Measurements from ENCODE around the gene ACBD3.
"Not testable (repeated sequence)": the region's sequence is repeated elsewhere in the genome, so short reads cannot be mapped to it uniquely, and the experiment has no call there.

The ACBD3 gene

DNA sequence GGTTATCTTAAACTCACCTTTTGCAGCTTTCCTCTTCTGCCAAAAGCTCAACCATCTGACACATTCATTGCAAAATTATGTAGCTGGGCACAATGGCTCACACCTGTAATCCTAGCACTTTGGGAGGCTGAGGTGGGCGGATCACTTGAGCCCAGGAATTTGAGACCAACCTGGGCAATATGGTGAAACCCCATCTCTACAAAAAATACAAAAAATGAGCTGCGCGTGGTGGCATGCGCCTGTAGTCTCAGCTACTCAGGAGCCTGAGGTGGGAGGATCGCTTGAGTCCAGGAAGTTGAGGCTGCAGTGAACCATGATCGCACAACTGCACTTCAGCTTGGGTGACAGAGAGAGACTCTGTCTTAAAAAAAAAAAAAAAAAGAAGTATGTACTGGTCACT, 16.1 kb upstream of the ACBD3 start:
- not testable (repeated sequence) for DNase-seq (ENCODE audit: extremely low spot score, insufficient read length, low read depth); FAIRE-seq

DNA sequence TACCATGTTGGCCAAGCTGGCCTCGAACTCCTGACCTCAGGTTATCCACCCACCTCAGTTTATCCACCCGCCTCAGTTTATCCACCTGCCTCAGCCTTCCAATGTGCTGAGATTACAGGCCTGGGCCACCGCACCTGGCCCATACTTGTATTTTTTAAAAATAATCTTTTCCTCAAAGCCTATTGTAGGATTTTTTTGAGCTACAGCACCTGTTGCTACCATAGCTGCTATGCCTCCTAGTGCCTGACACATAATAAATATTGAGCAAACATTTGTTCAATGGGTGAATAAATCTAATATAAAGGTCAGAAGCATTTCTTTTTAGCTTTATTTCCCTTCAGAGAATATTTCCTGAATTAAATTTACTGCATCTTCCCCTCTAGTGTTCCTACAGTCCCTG, 15.7 kb upstream of the ACBD3 start:
- FAIRE-seq = no peak

DNA sequence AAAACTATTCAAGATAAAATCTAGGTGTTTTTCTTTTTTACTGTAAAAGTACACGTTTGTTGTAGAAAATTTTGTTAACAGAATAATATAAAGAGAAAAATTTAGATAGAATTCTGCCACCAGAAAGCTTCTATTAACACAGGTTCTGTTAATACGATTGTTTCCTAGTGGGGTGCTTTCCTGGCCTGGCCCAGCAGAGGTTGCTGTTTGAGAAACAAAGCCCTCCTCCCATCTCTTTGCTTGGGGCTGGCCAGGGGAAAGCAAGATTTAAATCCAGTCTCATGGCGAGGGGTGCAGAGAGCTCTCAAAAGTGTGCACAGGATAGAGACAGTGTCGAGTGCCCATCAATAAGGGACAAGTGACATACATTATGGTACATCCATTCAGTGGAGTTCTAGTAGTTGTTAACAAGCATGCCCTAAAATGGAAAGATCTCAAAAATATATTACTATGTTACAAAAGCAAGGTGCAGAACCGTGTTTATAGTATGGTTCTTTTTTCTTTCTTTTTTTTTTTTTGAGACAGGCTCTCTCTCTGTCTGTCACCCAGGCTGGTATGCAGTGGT, 14.6 kb upstream of the ACBD3 start:
- no peak for FAIRE-seq
- no peak for DNase-seq (ENCODE audit: extremely low spot score, insufficient read length, low read depth)

More for the DNA sequence above, 15.7 kb upstream of the ACBD3 start:
- no peak for DNase-seq (ENCODE audit: extremely low spot score, insufficient read length, low read depth)

DNA sequence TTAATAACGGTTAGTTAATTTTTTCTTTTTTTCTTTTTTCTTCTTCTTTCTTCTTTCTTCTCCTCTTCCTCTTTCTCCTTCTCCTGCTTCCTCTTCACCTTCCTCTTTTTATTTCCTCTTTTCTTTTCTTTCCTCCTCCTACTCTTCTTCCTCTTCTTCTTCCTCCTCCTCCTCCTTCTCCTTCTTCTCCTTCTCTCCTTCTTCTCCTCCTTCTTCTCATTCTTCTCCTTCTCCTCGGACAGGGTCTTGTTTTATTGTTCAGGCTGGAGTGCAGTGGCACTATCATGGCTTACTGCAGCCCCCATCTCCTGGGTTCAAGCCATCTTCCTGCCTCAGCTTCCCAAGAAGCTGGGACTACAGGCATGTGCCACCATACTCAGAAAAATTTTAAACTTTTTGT, 13.4 kb upstream of the ACBD3 start:
- FAIRE-seq (no peak), DNase-seq (ENCODE audit: extremely low spot score, insufficient read length, low read depth) (no peak)

DNA sequence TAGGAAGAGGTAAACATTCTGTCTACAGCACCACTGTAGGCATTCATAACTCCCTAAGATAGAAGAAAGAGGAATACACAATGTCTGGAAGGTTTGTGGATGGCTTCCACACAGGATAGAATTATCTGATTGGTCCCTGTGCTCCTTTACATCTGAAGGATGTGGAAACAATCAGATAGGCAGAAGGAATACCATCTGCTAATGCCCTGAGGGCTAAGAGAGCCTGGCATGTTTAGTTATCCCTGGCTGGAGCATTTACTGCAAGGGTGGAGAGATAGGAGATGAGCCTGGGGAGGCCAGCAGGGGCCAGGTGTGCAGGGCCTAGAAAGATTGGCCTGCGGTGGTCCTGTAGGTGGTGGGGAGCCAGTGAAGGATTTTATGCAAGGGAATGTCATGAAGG, 8.6 kb upstream of the ACBD3 start:
- FAIRE-seq (no peak), DNase-seq (ENCODE audit: extremely low spot score, insufficient read length, low read depth) (no peak)

DNA sequence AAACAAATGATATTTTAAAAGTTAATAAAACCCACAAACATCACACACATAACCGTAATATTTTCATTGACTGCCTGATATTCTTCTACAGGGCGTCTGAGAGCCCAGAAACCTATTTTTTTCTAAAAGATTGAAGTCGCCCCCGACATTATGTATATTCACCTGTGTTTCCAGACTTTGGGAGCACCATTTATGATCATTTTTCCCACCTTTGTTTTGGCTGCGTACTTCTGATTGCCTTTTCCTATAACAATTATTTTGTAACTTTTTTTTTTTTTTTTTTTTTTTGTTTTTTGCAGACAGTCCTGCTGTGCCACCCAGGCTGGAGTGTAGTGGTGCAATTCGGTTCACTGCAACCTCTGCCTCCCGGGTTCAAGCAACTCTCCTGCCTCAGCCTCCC, 839 bp upstream of the ACBD3 start:
- DNase-seq (ENCODE audit: extremely low spot score, insufficient read length, low read depth) = no peak
- no peak for FAIRE-seq

DNA sequence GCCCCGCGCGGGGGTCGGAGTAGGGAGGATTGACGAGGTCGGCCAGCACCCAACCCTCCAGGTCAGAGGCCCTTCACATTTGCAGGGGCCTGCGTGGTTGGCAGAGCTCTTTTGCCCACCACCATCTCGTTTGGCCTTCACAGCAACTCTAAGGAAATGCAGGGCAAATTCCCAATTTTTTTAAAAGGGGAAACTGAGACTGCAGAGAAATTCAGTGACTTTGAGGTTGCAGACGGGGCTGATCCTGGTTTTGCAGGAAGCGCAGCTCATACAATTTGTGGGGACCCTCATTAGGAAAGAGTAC, 430 bp upstream of the ACBD3 start:
- DNase-seq (ENCODE audit: extremely low spot score, insufficient read length, low read depth) = no peak
- FAIRE-seq = no peak

DNA sequence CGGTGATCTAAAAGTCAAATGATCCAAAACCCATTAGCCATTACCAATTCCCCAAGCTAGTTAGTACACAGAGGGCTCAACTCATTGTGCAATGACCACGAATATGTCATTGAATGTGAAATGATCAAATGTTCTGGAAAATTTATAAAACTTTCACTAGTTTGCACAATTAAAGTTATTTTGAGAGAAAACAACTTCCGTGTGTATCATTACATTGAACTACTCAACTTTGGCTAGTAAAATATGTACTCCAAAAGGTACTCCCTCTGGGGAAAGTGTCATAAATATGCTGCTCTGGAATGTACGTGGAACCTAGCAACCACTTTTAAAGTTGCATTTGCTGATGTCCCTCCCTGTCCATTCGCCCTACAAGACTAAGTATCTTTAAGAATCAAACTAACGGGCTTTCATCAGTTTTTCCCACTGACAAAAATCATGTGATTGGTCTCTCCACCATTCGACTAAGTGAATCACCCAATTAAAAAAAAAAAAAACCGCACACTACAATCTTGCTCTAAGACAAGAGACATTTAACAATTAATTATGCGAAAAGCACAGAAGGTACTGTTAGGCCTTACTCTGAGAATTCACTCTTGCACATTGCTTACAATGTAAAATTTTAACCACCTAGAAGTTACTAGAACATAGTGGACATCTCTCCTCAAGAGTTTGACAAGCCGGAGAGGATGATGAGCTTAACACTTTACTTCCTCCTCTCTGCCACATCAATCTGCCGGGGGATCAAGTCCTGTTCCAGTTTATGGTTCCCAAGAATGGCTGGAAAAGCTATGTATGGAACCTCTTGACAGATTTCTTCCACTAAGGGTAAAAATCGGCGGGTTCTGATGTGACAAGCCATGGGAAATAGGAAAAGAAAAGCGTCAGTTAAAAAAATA, 1.2 kb downstream of the ACBD3 start:
- no peak for FAIRE-seq
- DNase-seq (ENCODE audit: extremely low spot score, insufficient read length, low read depth) = no peak

DNA sequence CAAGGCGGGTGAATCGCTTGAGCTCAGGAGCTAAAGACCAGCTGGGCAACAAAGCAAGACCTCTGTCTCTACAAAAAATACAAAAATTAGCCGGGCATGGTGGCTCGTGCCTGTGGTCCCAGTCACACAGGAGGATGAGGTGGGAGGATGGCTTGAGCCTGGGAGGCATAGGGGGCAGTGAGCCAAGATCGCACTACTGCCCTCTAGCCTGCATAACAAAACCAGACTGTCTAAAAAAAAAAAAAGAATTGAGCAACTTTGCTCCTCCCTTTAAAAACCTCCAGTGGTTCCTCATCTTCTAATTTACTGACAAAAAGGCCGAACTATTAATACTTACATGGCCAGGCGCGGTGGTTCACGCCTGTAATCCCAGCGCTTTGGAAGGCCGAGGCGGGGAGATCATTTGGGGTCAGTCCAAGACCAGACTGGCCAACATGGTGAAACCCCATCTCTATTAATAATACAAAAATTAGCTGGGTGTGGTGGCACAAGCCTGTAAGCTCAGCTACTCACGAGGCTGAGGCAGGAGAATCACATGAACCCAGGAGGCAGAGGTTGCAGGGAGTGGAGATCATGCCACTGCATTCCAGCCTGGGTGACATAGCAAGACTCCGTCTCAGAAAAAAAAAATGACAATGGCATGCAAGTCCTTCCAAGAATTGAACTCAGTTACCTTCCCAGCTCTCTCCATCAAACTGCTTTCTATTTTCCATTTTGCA, 4.4 kb downstream of the ACBD3 start:
- DNase-seq (ENCODE audit: extremely low spot score, insufficient read length, low read depth) = no peak
- FAIRE-seq = peak; percentile 47

DNA sequence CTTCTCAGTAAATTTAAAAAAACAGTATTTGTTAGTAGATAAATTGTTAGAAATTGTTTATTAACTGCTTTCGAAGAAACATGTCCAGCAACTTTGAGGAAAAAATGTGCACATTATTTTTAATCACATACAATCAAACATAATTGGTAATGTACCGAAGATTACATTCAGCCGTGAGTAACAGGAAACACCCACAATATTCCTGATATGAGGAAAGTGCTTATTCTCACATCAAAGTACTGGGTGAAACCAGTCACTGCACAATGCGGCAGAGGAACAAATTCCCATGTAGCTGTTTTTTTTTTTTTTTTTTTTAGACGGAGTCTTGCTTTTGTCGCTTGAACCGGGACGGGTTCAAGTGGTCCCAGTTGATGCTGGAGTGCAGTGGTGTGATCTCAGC, 9.7 kb downstream of the ACBD3 start:
- DNase-seq (ENCODE audit: extremely low spot score, insufficient read length, low read depth) (no peak), FAIRE-seq (no peak)

DNA sequence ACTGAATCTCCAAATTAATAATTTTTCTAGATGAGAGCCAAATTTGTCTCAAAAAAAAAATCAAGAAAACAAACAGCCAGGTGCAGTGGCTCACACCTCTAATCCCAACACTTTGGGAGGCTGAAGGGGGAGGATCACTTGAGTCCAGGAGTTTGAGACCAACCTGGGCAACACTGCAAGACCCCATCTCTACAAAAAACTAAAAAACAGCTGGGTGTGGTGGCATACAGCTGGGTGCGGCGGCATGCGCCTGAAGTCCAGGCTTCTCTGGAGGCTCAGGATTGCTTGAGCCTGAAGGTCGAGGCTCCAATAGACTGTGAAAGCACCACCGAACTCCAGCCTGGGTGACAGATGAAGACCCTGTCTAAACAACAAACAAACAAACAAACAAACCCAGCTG, 14.0 kb downstream of the ACBD3 start:
- no peak for DNase-seq (ENCODE audit: extremely low spot score, insufficient read length, low read depth)
- no peak for FAIRE-seq

DNA sequence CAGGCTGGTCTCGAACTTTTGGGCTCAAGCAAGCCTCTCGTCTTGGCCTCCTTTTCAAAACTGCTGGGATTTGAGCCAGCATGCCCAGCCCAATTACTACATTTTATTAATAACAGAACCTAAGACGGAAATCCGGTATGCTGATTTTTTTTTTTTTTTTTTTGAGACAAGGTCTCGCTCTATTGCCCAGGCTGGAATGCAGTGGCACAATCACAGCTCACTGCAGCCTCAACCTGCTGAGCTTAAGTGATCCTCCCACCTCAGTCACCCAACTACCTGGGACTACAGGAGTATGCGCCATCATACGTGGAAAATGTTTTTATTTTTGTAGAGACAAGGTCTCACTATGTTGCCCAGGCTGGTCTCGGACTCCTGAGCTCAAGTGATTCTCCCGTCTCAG, 20.2 kb downstream of the ACBD3 start:
- no peak for DNase-seq (ENCODE audit: extremely low spot score, insufficient read length, low read depth)
- no peak for FAIRE-seq

DNA sequence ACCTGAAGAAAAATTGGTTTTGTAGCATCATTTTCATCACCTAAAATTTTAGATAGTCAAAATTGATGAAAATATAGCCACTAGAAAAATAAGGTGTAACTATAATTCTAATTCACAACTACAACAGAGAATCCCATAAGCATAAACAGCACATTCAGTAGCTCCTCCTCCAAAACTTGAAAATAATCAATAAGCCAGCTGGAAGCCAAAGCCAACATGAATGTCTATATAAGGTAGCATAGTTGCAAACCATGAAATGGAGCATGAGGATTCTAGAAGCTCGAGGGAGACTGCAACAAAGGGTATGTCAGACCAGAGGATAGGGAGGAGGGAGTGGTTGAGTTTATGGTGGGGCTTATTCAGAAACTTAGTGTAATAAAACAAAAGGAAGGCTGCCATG, 22.4 kb downstream of the ACBD3 start:
- FAIRE-seq (no peak), DNase-seq (ENCODE audit: extremely low spot score, insufficient read length, low read depth) (no peak)

DNA sequence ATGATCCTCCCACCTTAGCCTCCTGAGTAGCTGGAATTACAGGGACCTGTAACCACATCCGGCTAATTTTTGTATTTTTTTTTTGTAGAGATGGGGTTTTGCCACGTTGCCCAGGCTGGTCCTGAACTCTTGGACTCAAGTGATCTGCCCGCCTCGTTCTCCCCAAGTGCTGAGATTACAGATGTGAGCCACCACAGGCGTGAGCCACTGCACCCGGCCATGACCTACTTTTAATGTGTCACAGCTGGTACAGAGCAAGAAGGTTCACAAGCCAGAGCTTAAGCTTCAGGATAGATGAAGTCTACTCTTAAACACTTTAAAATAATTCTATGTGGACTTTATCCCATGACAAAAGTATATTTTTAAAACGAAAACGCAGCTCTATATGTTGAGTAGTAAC, 23.6 kb downstream of the ACBD3 start:
- FAIRE-seq (no peak), DNase-seq (ENCODE audit: extremely low spot score, insufficient read length, low read depth) (no peak)

DNA sequence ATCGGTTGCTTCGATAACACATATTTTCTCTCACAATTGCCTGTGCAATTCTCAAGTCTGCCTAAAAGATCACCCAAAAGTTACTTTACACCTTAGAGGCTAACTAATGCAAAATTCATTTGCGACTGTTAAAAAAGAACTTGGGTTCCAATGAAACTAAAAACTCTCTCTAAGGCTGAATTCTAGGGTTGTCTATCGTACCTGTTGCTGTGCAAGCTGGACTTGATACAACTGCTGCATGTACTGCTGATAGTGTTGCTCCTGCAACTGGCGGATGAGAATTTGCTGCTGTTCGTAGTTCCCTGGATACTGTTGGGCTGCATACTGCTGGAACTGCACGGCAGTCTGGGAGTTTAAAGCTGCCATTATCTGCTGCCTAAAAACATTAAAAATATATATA, 27.6 kb downstream of the ACBD3 start:
- DNase-seq (ENCODE audit: extremely low spot score, insufficient read length, low read depth) (no peak), FAIRE-seq (no peak)

DNA sequence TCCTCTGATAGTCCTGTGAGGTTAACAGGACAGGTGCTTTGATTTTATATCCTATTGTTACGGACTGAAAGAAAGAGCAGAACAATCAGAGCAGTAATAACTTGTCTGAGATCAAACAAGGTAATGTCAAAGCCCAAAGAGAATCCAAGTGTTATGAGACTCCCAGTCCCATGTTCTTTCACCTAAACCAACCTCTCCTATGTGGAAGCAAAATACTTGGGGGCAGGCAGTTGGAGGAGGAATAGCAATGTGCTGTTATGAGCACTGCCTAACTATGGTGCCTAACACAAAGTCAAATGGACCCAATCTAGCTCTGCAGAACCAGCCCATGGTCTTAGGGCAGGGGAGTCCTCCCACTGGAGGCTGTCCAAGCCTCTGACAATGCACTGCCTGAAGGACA, 28.1 kb downstream of the ACBD3 start:
- FAIRE-seq (no peak), DNase-seq (ENCODE audit: extremely low spot score, insufficient read length, low read depth) (no peak)

DNA sequence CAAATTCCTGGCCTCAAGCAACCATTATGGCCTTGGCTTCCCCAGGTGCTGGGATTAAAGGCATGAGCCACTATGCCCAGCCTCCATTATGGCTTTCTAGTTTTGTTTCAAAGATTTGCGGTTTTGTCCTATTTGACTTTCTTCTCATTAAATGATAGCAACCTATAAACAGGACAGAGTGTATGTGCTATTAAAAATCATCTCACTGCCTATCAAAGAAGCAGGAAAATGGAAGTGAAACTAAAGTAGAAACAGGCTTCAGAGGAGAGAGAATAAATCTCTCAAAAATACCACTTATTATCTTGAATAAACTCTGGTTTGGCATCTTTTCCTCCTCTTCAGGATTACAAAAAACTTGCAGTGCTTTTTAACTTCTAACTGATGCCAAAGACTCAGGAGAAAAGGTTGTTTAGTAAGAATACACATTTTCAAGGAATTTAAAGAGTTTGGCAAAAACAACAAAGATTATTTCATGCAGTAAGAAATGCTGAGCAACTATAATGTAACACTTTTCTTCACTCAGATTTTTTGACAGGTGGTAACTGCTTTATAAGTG, 28.7 kb downstream of the ACBD3 start:
- FAIRE-seq (peak; percentile 12), DNase-seq (ENCODE audit: extremely low spot score, insufficient read length, low read depth) (no peak)

DNA sequence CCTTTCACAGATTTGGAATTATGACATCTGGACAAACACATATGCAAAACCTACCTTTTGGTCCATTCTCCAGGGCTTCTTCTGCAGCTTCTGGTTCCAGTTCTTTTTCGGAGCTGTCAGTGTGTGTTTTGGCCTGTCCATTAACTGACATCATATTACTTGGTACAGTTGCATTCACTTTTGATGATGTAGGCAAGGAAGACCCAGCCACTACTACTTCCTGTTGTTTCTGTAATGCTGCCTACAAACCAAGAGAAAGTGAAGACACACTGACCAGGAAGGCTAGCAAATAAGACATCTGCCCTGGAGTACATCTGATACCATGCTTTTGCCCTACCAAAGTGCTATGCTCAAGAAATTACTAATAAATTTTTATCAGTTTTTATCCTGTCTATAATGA, 31.9 kb downstream of the ACBD3 start:
- FAIRE-seq (no peak), DNase-seq (ENCODE audit: extremely low spot score, insufficient read length, low read depth) (no peak)

DNA sequence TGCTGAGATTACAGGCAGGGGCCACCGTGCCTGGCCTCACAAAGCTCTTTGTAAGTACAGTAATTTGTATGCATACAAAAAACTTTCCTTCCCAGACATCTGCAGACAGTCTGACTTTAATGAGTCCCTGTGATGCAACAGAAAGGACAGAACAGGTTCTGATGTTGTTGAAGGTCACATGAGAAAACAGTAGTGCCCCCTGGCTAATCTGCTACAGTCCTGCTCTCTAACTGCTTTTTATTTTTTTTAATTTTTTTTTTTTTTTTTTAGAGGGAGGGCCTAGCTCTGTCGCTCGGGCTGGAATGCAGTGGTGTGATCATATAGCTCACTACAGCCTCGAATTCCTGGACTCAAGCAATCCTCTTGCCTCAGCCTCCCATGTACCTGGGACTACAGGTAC, 36.7 kb downstream of the ACBD3 start:
- FAIRE-seq (no peak), DNase-seq (ENCODE audit: extremely low spot score, insufficient read length, low read depth) (no peak)

DNA sequence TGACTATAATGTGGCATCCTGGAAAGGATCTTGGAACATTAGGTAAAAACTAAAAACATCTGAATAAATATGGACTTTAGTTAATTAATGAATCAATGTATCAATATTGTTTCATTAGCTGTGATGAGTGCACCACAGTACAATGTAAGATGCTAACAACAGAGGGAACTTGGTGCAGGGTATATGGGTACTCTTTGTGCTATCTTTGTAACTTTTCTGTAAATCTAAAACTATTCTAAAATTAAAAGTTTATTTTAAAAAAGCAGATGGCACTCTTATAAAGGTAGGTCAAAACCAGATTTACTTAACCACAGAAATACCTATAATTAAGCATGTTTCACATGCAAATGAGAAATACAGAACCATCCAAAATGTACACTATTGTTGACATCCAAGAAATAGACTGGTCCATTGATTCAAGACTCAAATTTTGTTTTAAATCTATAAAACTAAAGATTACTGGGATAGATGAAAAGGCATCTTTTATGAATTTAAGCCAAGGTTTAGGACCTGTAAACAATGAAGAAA, 38.4 kb downstream of the ACBD3 start:
- FAIRE-seq (no peak), DNase-seq (ENCODE audit: extremely low spot score, insufficient read length, low read depth) (no peak)

DNA sequence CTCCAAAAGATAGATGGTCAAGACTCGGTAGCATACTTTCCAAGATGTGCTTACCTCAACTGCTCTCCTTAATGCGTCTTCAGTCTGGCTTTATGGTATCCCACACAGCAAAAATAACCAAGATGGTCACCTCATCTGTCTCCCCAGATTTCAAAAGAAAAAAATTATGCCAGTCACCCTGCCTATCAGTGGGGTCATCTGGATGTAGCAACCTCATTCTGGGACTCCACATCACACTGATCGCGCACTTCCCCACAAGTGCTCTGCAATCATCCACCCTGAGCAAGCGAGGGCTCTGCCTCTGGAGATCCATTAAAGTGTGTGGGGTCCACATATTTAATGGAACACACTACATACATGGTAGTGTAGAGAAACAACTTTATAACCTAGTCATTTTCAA, 42.5 kb downstream of the ACBD3 start:
- no peak for DNase-seq (ENCODE audit: extremely low spot score, insufficient read length, low read depth)
- FAIRE-seq = no peak
